ENCODE data around the gene IGHMBP2.
"Not testable (repeated sequence)": the region's sequence is repeated elsewhere in the genome, so short reads cannot be mapped to it uniquely, and the experiment has no call there.

Gene IGHMBP2

GRCh38 chr11:68903288-68904247, at the start of gene IGHMBP2, which contains the start of gene MRPL21:
Gene IGHMBP2 (plus strand): TSS chr11:68903891. CDS start chr11:68903953, 62 bp downstream.
Gene MRPL21 (minus strand): TSS chr11:68903832. CDS start chr11:68903810, 22 bp downstream.
- peak; percentile 85 for DNase-seq

- no peak for DNase-seq
Measured at GRCh38 chr11:68854273-68854958, 49.3 kb upstream of the IGHMBP2 start.

- DNase-seq: peak; percentile 17
Measured at GRCh38 chr11:68855205-68855981, 48.3 kb upstream of the IGHMBP2 start.

GRCh38 chr11:68856425-68857030, 47.2 kb upstream of the IGHMBP2 start:
- DNase-seq: not testable (repeated sequence)

GRCh38 chr11:68857037-68857586, 46.6 kb upstream of the IGHMBP2 start:
- no peak for DNase-seq

- DNase-seq: no peak
Measured at GRCh38 chr11:68859123-68859522, 44.6 kb upstream of the IGHMBP2 start.

- no peak for DNase-seq
Measured at GRCh38 chr11:68862421-68862820, 41.3 kb upstream of the IGHMBP2 start.

GRCh38 chr11:68863553-68864265, 40.0 kb upstream of the IGHMBP2 start:
- DNase-seq: no peak

GRCh38 chr11:68865241-68865640, 38.5 kb upstream of the IGHMBP2 start:
- DNase-seq: no peak

- DNase-seq: no peak
Measured at GRCh38 chr11:68867066-68867465, 36.6 kb upstream of the IGHMBP2 start.

GRCh38 chr11:68868221-68868835, 35.4 kb upstream of the IGHMBP2 start:
- DNase-seq: no peak

- DNase-seq: no peak
Measured at GRCh38 chr11:68870470-68870869, 33.2 kb upstream of the IGHMBP2 start.

- DNase-seq: no peak
Measured at GRCh38 chr11:68872216-68873003, 31.3 kb upstream of the IGHMBP2 start.

- DNase-seq: no peak
Measured at GRCh38 chr11:68878022-68878421, 25.7 kb upstream of the IGHMBP2 start.

GRCh38 chr11:68880851-68881250, 22.8 kb upstream of the IGHMBP2 start:
- no peak for DNase-seq

- DNase-seq: no peak
Measured at GRCh38 chr11:68881320-68881719, 22.4 kb upstream of the IGHMBP2 start.

- DNase-seq: no peak
Measured at GRCh38 chr11:68882391-68882790, 21.3 kb upstream of the IGHMBP2 start.

- DNase-seq: not testable (repeated sequence)
Measured at GRCh38 chr11:68884827-68885226, 18.9 kb upstream of the IGHMBP2 start.

- no peak for DNase-seq
Measured at GRCh38 chr11:68889948-68890446, 13.7 kb upstream of the IGHMBP2 start.

Data from stimulated activated CD4-positive, alpha-beta T cell treated with anti-CD3 and anti-CD28 coated beads, Interleukin-4, amount 100 ng/mL, for 24 hours (primary cell).